ENCODE results near the gene TMEM145.

GRCh38 chr19:42281827-42282762 lies 31.0 kb upstream of the TMEM145 start:
- TF ChIP-seq CTCF (conservative IDR thresholded peaks at IDR 0.05 in 1 of 2, IDR thresholded peaks at IDR 0.05 in 1 of 2; ENCODE audit: low read depth in 1 of 2, low read length in 2 of 2) (no peak), EZH2 (IDR thresholded peaks at IDR 0.05; ENCODE audit: low read length, missing control alignments) (no peak)

Measured in fibroblast of lung (primary cell).